GM12801 (cell line): ENCODE data around the gene ISG15.

Experiments
- TF ChIP-seq, protein P1 (sequence below): IDR thresholded peaks from one replicate; pipeline ENCODE4 v1.5.1; 2011; ENCODE audit warnings: control low read depth; ENCODE audit not compliant: insufficient read length; ENCODE audit errors: extremely low read depth

ISG15 gene

DNA sequence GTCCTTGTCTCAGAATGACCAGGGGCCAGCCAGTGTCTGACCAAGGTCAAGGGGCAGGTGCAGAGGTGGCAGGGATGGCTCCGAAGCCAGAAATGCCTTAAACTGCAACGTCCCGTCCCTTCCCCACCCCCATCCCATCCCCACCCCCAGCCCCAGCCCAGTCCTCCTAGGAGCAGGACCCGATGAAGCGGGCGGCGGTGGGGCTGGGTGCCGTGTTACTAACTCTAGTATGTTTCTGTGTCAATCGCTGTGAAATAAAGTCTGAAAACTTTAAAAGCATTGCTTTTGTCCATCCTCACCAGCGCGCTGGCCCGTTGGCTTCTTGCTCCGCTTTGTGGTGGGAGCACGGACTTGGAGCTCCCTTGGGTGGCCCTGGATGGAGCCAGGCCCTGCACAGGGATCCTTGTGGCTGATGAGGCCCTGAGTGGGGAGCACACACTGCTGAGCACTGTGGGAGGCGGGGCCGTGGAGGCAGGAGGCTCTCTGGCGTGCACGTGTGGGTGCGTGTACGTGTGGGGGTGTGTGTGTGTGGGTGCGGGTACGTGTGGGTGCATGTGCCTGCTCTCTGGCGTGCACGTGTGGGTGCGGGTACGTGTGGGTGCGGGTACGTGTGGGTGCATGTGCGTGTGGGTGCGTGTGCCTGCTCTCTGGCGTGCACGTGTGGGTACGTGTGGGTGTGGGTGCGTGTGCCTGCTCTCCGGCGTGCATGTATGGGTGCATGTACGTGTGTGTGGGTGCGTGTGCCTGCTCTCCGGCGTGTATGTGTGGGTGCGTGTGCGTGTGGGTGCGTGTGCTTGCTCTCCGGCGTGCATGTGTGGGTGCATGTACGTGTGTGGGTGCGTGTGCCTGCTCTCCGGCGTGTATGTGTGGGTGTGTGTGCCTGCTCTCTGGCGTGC is 42.8 kb downstream of the ISG15 start:
- TF ChIP-seq, protein P1, sequence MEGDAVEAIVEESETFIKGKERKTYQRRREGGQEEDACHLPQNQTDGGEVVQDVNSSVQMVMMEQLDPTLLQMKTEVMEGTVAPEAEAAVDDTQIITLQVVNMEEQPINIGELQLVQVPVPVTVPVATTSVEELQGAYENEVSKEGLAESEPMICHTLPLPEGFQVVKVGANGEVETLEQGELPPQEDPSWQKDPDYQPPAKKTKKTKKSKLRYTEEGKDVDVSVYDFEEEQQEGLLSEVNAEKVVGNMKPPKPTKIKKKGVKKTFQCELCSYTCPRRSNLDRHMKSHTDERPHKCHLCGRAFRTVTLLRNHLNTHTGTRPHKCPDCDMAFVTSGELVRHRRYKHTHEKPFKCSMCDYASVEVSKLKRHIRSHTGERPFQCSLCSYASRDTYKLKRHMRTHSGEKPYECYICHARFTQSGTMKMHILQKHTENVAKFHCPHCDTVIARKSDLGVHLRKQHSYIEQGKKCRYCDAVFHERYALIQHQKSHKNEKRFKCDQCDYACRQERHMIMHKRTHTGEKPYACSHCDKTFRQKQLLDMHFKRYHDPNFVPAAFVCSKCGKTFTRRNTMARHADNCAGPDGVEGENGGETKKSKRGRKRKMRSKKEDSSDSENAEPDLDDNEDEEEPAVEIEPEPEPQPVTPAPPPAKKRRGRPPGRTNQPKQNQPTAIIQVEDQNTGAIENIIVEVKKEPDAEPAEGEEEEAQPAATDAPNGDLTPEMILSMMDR: no peak

DNA sequence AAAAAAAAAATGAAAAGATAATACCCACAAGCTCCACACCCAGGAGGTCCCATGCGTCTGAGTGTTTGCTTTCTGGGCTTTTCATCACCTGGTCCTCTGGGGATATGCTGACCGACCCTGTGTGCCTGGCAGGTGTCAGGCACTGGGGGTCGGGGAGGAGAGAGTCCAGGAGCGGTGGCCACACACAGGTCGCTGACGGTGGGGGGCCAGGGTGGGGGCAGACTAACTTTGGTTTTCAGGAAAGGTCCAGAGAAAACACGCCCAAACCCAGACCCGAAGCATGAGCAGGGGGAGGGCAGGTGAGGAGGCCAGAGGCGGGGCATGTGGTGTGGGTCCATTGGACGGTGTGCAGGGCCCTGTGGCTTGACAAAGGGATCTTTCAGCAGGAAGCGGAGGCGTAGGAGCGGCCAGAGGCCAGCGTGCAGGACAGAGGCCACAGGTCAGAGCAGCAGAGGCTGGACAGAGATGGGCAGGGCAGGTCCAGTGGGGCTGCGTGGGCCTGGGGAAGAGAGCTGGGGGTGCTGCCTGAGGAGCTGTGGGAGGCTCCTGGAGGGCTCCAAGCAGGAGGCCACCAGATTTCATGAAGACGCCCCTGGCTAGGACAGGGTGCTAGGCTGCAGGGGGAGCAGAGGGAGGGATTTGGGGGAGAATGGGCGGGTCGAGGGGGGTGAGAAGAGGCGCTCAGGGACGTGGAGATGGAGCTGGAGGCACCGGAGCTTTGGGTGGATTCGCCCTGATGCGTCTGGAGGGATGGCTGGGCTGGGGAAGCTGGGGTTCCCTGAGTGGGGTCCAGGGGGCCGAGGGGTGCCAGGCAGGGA is 45.0 kb downstream of the ISG15 start:
- TF ChIP-seq, protein P1: no peak

DNA sequence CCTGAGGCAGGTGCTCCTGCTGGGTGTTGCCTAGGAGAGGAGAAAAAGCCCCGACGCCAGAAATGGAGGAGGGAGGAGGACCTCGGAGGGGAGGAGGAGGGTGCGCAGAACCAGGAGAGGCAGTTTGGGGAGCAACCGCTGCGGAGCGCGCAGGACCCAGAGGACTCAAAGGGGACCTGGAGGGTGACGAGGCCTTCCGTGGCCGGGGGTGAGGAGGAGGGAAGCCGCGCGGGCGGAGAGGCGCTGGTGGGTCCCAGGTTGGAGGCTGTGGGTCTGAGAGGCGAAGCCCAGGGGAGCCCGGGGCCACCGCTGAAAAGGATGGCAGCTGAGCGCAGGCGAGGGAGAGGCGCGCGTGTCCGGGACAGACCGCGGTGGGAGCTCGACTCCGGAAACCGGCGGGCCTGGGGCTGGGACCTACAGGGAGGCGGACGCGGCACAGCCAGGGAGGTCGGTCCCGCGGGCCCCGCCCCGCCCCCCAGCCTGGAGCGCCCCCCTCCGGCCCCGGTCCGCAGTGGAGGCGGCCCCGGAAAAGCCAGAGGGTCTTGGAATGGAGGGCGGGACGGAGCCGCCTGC is 45.7 kb downstream of the ISG15 start:
- TF ChIP-seq, protein P1: no peak

DNA sequence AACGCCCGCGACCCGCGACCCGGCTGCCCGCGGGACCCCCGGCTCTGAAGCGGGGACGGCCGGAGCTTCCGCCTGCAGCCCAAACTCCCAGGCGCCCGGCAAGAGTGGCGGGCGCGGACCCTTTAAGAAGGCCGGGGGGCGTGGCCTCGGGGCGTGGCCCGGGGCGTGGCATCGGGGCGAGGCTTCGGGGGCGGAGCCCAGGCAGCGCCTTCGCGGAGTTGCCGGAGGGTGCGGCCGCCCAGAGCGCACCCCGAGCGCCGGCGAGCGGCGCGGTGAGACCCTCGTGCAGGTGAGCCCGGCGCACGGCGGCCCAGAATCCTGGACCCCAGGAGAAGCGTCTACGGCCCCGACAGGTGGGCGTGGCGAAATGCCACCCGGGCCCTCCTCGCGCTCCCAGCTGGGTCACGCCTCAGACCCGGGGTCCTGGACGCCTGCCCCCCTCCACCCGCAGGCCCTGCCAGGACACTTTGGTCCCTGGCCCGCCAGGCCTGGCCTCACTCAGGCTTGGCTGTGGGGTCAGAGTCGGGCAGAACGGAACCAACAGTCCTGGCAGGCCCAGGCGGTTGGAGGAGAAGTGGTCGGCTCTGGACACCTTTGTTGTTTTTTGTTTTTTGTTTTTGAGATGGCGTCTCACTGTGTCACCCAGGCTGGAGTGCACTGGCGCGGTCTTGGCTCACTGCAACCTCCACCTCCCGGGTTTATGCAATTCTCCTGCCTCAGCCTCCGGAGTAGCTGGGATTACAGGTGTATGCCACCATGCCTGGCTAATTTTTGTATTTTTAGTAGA is 46.4 kb downstream of the ISG15 start:
- TF ChIP-seq, protein P1: no peak

DNA sequence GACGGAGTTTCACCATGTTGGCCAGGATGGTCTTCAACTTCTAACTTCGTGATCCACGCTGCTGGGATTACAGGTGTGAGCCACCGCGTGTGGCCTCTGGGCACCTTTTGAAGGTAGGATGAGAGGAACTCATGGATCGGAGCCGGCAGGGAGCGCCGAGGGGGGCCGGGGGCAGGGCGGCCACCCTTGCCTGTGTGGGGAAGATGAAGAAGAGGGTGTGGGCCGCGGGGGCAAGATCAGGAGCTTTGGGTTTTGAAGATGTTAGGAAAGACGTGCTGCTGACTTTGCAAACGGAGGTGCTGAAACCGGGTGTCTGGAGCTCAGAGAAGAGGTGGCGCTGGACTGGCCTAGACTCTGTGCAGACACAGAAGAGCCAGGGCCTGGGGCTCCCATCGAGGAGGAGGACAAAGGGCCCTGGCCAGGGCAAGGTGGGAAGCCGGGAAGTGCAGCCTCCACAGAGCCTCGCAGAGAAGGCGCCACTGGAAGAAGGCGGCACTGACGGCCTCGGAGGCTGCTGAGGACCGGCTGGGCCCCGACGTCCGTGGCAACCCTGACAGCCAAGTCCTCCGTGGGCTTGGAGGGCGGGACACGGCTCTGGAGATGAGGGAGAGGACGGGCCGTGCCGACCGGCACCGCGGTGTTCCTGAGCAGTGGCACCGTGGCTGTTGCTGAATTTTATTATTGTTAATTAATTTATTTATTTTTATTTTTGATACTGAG is 47.1 kb downstream of the ISG15 start:
- TF ChIP-seq, protein P1: no peak

DNA sequence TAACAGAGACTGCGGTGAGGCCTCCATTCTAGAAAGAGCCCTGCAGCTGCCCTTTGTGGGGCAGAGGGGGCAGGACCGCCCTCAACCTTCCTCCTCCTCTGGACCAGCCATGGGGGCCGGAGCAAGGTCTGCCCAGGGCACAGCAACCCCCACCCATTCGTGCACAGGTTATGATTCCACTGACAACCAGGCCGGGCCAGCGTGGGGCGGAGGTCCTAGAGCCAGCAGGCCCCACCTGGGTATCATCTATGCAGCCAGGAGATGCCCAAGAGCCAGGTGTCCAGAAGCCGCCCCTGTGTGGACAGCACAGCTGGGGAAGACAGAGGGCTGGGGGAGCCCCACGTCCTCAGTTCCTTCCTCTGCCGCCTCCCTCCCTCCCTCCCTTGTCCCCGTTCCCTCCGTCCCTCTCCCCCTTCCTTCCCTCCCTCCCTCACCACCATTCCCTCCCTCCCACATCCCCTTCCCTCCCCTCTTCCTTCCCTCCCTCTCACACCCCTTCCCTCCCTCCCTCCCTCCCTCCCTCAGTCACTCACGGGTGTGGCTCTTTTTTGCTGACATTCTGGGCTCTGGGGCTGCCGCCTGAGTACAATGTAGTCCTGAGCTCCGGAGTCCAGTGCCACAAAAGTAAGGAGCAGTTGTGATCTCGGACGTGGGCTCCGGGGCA is 48.5 kb downstream of the ISG15 start:
- TF ChIP-seq, protein P1: no peak
